Stimulated activated CD4-positive, alpha-beta T cell treated with anti-CD3 and anti-CD28 coated beads, Interleukin-1b, Interleukin-23, amount 100 ng/mL, for 1 hour (primary cell): ENCODE measurements around the gene PRIMPOL.

Source experiments
- DNase-seq, 2 donors: peaks; one replicate each; pipeline ENCODE4 v3.0.0-alpha.2; 2020; ENCODE audit warnings: low read depth in 2 of 2

The PRIMPOL gene

DNA sequence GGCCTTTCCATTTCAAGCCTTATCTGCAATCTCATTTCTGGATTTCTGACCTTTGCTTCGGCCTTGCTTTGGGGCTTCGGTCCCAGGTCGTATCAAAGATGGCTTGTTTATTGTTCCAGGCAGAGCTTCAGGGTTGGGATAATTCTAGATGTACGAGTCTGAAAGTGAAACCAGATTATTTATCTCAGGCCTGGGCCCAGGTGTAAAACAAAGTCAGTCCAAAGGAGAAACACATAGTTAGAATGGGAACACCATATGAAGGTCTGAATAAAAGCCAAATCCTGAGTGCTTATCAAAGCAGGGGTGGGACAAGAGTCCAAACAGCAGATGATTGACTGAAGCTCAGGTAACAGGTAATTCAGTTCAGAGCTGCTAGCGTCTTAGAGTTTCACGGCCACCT, 17.1 kb downstream of the PRIMPOL start:
- no peak for DNase-seq

DNA sequence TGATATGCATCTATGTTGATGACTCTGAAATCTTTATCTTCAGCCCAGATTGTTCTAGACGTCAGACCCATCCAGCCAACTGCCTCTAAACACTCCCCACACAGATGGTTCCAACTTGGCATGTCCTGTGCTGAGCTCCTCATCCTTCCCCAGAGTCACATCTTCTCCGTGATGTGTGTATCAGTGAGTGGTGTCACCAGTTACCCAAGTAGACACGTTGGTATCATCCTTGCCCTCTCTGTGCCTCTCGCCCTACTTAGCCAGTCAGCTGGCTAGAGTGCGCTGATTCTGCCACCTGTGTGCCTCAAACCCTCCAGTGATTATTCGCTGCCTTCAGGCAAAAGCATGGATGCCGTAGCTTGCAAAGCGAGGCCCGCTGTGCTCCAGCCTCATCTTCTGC, 18.6 kb downstream of the PRIMPOL start:
- DNase-seq, result no peak

DNA sequence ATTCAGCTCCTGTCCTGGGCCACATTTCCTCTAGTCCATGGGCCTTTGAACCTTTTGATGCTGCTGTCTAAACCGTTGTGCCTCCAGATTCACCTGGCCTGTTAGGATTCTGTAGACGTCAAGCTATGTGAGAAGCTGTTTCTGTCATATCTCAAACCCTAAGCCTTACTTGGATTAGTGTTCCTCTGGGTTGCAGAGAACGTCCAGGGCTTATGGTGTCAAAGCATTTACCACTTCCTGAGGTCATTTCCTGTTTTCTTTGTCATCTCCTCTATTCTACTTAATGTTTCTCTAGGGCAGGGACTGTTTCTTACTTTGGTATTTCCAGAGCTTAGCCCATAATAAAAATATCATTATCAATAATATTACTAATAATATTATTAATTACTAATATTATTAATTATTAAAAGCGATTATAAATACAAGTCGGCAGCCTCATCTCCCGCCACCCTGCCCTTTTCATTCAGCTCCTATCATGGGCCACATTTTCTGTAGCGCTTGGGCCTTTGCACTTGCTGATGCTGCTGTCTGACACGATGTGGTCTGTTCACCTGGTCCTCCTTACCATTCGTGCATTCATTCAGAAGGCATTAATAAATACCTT, 19.1 kb downstream of the PRIMPOL start:
- DNase-seq, result no peak

DNA sequence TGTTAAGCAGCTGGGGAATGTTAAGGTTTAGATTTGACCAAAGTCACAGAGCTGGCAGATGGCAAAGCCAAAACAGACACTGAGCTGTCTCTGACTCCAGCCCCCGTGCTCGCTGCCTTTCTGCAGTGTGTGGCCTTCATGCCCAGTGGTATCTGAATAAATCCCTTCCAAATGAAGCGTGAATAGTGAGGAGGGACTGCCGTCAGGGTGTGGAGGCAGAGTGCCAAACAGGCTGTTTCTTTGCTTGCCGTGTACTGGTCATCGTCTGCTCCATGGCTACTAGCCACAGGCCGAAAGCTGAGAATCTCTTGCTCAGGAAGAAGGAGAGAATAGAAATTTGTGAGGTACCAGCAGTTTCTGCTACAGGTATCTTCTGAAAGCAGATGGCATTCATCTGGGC, 19.7 kb downstream of the PRIMPOL start:
- no peak for DNase-seq

DNA sequence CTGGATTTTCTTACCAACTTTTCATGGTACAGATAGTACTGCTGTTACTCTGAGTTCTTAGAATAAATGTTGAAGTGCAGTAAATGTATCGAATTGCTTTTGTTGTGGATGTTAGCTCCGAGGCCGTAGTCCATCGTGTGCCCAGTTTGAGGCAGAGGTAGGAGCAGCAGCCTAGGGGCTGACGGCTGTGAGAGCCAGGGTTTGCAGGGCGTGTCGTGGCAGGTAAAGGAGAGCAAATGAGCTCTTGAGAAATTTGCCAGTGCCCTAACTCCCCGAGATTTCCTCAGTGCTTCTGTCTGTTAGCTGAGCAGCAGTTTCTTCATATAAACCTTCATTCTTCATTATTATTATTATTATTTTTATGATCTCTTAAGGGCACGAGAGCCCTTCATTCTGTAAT, 21.6 kb downstream of the PRIMPOL start:
- DNase-seq, result no peak

DNA sequence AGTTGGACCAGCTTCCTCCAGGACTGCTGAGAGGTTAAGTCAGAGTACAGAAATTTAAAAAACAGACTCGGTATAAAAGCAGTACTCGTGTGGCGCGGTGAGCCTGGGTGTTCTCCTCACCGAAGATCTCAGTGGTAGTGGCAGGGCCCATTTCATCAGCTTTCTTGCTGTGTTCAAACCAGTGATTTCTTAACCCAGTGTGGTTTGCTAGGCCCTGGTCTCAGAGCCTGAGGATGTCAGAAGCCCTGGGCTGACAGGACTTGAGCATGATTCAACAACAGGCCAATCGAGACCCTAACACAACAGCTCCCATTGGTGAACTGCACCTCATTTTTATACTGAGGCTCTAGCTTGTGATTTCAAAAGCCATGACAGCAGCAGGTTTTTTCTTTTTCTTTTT, 23.2 kb downstream of the PRIMPOL start:
- no peak for DNase-seq

DNA sequence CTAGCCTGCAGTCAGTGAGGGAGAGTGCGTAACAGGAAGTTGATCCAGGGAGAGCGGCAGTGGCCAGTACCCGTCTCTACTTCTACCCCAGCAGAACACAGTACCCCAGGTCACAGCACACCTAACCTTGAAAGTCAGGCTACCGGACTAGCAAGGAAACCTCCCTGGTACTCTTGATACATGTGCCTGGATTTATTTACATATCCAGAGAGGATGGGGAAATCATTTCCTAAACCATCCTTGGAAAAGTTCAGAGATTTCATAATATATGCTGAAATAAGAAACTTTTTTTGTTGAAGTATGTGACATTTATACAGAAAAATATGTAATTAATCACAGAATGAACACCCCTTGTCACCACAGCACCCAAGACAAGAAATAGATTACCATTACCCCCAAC, 24.5 kb downstream of the PRIMPOL start:
- DNase-seq, result no peak

DNA sequence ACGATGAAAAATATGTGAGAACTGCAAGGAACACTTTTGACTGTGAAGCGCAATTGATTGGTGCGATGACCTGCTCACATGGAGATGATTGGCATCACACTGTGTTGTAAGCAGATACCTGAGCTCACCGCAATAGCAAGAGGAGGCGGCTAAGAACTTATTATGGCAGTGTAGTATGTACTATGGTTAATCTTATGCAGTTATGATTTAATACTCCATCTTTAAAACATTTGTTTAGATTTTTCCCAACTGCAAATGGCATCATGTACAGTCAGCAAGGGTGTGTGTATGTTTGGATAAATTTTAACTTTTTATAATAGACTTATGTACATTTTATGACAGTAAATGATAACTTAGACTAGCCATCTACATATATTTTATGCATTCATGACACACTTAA, 25.5 kb downstream of the PRIMPOL start:
- DNase-seq, result no peak

DNA sequence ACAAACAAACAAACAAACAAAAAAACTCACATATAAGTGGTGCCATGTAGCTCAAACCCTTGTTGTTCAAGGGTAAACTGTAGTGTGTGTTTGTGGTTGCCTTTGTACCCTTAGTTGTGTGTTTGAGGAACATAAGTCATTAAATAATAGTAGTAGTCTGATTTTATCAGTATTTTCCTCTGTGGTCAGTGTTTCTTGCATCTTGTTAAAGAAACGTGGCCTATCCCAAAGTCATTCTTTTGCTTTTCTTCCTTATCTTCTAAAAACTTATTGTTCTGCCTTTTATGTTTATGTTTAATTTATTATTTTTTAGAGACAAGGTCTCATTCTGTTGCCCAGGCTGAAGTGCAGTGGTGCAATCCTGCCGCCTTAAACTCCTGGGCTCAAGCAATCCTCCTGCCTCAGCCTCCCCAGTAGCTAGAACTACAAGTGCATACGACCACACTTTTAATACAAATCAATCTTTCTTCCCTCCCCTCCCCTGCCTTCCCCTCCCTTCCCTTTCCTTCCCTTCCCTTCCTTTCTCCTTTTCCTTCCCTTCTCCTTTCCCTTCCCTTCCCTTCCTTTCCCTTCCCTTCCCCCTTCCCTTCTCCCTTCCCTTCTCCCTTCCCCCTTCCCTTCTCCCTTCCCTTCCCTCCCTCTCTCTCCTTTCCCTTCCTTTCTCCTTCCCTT, 26.4 kb downstream of the PRIMPOL start:
- no peak for DNase-seq

DNA sequence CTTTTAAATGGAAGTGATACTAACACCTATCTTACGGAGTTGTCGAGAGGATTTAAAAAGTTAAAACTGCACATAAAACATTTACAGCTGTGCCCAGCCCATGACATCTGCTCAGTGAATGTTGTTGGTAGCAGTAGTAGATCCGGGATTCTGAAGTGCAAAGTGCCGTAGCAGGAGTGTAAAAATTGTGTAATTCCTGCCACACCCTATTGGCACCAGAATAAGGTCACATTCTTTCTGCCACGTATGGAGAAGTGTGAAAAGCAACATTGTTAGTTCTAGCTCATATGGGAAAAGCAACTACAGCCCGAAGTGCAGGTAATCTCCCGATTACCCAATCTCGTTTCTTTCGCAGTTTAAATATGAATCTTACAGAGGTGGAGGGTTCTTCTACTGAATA, 31.2 kb downstream of the PRIMPOL start:
- no peak for DNase-seq

DNA sequence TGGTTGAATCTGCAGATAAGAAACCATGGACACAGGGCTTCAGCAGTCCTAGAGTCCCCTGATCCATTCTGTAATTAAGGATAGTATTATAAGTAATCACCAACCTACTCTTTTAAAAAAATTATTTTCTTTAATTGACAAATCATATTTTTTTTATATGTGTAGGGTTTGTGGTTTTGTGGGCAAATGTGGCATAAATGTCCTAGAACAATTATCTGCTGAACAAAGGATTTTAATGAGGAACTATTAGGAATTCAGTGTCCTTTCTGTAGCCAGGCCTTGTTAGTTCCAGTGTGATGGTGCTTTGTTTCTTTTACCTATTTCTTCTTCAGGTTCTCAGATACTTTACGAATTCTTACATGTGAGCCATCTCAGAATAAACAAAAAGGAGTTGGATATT, 32.4 kb downstream of the PRIMPOL start:
- no peak for DNase-seq

DNA sequence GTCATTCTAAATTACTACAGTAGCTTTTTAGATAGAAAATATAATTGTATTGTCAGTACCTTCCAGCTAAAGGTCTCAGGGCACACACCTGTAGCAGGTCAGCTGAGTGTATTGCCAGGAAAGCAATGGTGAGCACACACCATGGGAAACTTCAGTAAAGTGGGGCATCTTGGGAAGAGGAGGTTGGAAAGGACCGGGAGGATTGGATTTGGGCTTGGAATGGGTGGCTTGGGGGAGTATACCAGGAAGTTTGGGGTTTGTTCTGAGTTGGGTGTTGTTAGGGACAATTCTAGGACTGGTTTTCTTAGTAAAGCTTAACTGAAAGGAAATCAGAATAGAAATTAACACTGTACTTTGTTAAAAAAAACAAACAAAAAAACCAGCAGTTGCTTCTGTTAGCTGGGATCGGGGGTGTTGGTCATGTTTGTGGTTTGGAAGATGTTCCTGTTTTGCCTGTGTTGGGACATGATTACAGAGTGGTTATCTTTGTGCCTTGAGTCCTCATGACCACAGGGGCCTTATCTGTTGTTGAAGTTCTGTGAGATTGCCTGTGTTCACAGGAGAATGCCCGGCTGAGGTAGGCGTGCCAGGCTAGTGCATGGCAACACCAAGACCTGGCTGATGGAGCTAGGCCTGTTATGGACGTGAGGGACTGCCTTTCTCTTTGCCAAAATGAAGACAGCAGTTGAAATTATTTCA, 35.1 kb downstream of the PRIMPOL start:
- no peak for DNase-seq

DNA sequence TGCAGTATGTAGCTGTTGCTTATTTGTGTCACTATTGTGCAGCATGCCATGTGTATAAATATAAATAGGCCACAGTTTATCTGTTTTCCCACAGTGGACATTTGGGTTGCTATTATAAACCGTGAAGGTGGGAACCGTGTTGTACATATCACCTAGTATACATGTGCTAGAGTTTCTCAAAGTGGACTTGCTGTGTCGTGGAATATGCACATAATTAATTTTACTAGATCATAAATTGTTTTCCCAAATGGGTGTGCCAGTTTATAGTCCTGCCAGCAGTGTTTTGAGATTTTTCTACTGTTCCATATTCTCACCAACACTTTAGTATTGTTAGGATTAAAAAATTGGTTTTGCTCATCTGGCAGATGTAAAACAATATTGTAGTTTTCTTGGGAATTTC, 38.5 kb downstream of the PRIMPOL start:
- no peak for DNase-seq

DNA sequence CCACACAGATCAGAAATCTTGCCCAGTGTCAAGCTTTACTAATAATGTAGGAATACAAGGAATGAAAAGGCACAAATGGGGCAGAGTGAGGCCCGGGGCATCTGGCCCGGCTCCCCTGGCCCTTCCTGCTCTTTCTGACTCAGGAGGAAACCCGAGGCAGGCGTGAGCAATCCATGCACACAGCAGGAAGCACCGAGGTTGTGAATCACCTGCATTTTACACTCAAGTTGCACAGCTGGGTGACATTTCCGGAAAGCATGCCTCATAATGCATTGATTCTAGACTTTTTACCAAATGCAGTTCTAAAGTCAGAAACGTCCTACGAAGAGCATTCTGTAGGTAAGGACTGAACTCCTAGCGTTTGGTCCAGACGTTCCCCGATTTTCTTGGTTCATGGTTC, 38.9 kb downstream of the PRIMPOL start:
- no peak for DNase-seq

DNA sequence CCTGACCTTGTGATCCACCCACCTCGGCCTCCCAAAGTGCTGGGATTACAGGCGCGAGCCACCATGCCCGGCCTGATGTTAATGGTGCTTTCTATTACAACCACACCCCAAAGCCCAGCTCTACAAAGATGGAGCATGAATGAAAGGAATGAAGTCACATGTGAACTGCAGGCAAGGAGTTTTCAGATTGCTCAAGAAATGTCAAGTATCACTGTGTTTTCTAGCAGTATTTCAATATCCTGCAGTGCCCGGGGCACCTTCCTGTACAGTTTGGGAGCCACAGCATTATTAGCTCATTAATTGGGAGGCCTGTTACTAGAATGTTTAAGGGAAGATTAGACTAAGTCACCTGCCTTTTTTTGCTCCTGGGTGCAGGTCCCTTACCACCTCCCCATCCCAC, 40.1 kb downstream of the PRIMPOL start:
- DNase-seq, result no peak

DNA sequence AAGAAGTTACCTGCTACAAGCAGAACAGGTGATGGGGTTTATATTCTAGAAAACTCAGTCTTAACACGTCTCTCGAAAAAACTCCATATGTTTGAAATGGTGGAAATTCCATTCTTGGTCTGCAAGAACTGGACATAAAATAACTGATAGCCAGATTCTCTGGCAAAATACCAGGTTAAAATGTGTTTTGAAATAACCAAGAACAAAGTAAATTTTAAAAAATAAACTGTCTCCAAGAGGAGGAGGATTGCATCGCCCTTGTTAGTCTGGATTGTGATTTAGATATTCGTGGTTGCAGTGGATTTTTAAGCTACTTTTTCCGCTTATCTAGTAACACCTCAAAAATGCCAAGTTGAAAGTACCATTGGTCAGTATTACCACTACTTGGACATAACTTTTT, 43.5 kb downstream of the PRIMPOL start:
- DNase-seq, result no peak

DNA sequence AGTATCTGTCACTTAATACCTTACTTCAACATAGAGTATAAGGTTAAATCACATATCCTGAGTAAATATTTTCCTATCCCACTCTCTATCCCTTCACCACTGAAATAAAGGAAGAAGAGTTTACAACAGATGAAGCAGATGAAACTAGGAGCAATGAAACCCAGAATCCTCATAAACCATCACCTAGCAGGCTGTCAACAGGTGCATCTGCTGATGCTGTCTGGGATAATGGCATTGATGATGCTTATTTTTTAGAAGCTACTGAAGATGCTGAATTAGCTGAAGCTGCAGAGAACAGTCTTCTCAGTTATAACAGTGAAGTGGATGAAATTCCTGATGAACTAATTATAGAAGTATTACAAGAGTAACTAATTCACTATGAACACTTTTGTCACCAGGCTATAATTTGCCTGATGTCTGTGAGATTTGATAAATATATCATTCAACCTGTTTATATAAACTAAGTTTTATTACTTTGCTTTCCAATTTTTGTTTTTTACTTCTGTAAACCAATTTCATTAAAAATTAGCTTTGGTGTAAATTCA, 44.9 kb downstream of the PRIMPOL start:
- no peak for DNase-seq

DNA sequence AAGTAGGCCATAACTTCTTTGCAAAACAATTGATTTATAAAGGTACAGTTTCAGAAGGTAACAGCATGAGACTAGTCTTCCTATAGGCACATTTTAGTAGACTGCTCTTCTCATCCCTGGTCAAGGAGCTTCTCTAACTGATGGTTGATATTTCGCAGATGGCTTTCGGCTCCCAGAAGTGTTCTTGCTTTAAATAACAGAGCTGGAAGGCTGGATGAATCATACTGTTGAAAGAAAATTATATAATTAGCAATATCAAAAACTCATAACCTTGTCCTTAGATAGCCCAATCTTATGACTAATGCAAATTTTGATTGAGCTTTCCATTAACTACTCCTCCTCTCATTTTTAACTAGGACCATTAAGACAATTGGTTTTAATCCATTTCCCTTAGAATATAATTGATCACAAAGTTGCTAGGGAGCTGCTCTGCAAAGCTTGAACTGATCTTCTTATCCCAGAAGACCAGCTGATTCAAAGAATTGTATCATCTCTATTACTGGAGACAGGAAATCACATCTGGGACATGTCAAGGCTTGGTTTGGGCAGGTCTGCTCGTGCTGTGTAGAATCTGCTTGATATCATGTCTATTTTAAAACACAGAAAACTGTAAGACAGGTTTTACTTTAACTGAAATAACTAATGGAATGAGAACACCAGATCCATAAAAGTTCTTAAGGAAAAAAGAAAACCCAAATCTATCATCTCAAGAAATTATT, 45.8 kb downstream of the PRIMPOL start:
- DNase-seq, result no peak

DNA sequence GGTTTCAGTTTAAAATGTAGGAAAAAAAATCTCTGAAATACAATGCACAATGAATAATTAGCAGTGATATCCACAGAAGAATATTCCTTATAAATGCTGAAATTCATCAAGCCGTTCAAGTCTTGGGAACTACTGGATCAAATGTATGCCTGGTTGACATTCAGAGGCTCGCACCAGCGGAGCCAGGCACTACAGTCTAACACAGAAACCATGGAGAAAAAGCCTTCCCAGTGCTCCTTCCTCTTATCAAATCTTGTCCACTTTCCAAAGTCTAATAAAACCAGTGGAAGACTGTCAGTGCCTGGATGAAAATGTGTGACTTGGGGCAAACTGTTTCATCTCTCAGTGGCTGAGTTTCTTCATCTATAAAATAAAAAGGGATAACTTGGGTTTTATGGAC, 48.4 kb downstream of the PRIMPOL start:
- no peak for DNase-seq

DNA sequence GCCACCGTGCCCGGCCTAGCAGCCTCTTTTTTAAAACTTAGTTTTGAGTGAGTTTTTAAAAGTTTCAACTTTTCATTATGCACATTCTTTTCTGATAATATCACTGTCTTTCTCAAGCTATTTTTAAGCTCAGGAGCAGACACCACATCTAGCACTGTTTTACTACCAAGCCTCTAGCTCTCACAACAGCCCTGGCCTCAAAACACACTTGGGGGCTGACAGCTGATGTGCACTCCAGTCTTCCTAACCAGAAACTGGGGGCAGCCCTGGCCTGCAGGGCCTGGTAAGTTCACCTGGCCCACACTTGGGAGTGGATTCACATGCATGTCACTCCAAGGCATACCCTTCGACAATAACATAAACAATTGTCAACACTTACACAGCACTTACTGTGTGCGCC, 50.4 kb downstream of the PRIMPOL start:
- DNase-seq, result no peak

DNA sequence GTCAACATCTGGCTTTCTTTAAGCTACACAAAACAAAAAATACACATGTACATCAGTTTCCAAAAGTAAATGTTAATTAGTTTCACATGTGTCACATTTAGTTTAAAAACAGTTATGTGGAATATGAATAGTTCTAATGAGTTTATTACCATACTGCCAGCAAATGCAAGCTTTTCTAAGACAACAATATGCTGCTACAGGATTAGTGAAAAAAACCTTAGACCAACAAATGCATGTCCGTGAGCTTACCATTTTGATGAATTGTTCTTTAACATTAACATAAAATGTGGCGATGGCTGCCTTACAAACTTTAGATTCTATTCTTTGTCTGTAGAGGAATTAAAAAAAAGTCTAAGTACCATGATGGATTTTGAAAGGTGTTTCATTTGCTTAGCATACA, 52.6 kb downstream of the PRIMPOL start:
- DNase-seq, result no peak

DNA sequence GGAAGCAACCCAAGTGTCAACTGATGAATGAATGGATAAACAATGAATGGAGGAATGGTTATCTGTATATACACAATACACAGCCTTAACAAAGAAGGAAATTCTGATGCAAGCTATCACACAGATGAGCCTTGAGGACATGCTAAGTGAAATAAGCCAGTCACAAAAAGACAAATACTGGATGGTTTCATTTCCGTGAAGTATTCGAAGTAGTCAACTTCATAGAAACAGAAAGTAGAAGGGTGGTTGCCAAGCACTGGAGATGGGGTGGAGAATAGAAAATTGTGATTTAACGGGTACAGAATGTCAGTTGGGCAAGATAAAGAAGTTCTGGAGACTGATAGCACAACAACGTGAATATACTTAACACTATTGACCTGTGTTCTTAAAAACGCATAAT, 56.2 kb downstream of the PRIMPOL start:
- DNase-seq, result no peak

DNA sequence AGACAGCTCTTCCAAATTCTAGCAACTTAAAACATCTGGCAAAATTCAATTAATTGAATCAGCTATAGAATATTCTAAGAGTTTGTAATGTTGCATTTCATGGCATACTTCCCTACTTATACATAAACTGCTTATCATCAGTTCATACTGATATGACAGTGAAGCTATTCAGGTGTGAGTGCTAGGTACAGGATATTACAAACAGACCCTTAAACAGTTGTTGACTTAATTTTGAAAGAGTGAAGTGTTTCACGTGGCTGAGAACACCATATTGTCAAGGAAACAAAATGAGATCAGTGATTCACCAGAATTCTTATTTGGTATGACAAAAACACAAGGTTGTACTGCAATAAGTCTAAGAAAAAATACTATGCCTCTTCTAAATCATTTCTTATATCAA, 56.9 kb downstream of the PRIMPOL start:
- DNase-seq, result no peak
